HepG2 (cell line): ENCODE measurements around the gene ENTPD2. TPM values are rescaled to one million over a fixed set of nuclear protein-coding genes. Genes with fewer than 3 reads are reported as not detected.

ENCODE experiments used
- CTCF ChIP-seq: sonication (generic); formaldehyde crosslinking; IDR thresholded peaks from 2 replicates; pipeline ENCODE4 v1.5.0; 2020; ENCODE audit warnings: mild to moderate bottlenecking, missing genetic modification reagents, moderate library complexity
- KMT2A ChIP-seq: sonication (generic); formaldehyde crosslinking; IDR thresholded peaks from 2 replicates; pipeline ENCODE4 v1.4.0; 2020; ENCODE audit warnings: missing genetic modification reagents
- MXD4 ChIP-seq: IDR thresholded peaks from 2 replicates; pipeline ENCODE4 v1.6.1; 2016; ENCODE audit warnings: mild to moderate bottlenecking, missing biosample characterization, missing genetic modification reagents
- PAWR ChIP-seq: sonication (generic); formaldehyde crosslinking; IDR thresholded peaks from 2 replicates; pipeline ENCODE4 v1.4.0; 2020; ENCODE audit warnings: missing genetic modification reagents, mild to moderate bottlenecking, borderline replicate concordance
- REXO4 ChIP-seq: sonication (generic); formaldehyde crosslinking; IDR thresholded peaks from 2 replicates; pipeline ENCODE4 v1.8.0; 2022; ENCODE audit warnings: missing genetic modification reagents, mild to moderate bottlenecking, borderline replicate concordance
- ZNF547 ChIP-seq: sonication (generic); formaldehyde crosslinking; IDR thresholded peaks from 2 replicates; pipeline ENCODE4 v1.5.1; 2020; ENCODE audit warnings: mild to moderate bottlenecking, missing genetic modification reagents
- ZNF563 ChIP-seq: sonication (generic); formaldehyde crosslinking; IDR thresholded peaks from 2 replicates; pipeline ENCODE4 v1.8.0; 2022; ENCODE audit warnings: mild to moderate bottlenecking, moderate library complexity, missing genetic modification reagents
- polyA plus RNA-seq, 8 experiments: library from polyadenylated mRNA; depleted of rRNA in 3 of 8; stranded (reverse) in 7 of 8; unstranded in 1 of 8; fragments of >200 nt; fragmentation: Illumina TruSeq in 4 of 8; extraction: Trizol in 4 of 8; gene quantifications; 2 replicates each; pipeline versions ENCODE4 v1.2.1 to v1.2.3, GENCODE V29; 2011 to 2016; ENCODE audit warnings: low read depth in 4 of 8, missing spikeins in 1 of 8, mixed read lengths in 1 of 8; ENCODE audit not compliant: insufficient read depth in 1 of 8
- total RNA-seq, 5 experiments: library from RNA; depleted of rRNA; stranded (reverse); fragments of >200 nt; fragmentation: Illumina TruSeq; extraction: Trizol; gene quantifications; 2 replicates each; pipeline ENCODE4 v1.2.3, GENCODE V29; 2016; ENCODE audit warnings: low read depth in 1 of 5
- TF ChIP-seq, protein P1 (sequence below): sonication (generic); formaldehyde crosslinking; IDR thresholded peaks from 2 replicates; pipeline ENCODE4 v1.4.0; 2020; ENCODE audit warnings: missing genetic modification reagents
- TF ChIP-seq, protein P2 (sequence below): sonication (generic); formaldehyde crosslinking; IDR thresholded peaks from 2 replicates; pipeline ENCODE4 v1.4.0; 2020; ENCODE audit warnings: missing genetic modification reagents

ENTPD2 gene
- total and polyA plus RNA-seq, 2 of the 13 experiments (the other 11 are each of a cell fraction or from before 2014, with no cell fraction given), result 0.95 to 3.2 TPM

GRCh38 chr9:137095664-137096517, 42.0 kb upstream of the ENTPD2 start (continued):
- TF ChIP-seq, protein P1, sequence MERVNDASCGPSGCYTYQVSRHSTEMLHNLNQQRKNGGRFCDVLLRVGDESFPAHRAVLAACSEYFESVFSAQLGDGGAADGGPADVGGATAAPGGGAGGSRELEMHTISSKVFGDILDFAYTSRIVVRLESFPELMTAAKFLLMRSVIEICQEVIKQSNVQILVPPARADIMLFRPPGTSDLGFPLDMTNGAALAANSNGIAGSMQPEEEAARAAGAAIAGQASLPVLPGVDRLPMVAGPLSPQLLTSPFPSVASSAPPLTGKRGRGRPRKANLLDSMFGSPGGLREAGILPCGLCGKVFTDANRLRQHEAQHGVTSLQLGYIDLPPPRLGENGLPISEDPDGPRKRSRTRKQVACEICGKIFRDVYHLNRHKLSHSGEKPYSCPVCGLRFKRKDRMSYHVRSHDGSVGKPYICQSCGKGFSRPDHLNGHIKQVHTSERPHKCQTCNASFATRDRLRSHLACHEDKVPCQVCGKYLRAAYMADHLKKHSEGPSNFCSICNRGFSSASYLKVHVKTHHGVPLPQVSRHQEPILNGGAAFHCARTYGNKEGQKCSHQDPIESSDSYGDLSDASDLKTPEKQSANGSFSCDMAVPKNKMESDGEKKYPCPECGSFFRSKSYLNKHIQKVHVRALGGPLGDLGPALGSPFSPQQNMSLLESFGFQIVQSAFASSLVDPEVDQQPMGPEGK, result peak; percentile 42
- no peak for TF ChIP-seq ZNF563 (CRISPR knock-in tag)
- TF ChIP-seq REXO4 (CRISPR knock-in tag), result no peak
- no peak for TF ChIP-seq KMT2A (CRISPR knock-in tag)
- no peak for TF ChIP-seq PAWR (CRISPR knock-in tag)
- no peak for TF ChIP-seq ZNF547 (CRISPR knock-in tag)
- no peak for TF ChIP-seq MXD4 (CRISPR knock-in tag)
- TF ChIP-seq, protein P2, sequence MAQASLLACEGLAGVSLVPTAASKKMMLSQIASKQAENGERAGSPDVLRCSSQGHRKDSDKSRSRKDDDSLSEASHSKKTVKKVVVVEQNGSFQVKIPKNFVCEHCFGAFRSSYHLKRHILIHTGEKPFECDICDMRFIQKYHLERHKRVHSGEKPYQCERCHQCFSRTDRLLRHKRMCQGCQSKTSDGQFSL (CRISPR knock-in tag), result no peak
- TF ChIP-seq CTCF (CRISPR knock-in tag), result peak; percentile 68
